HTERT RPE-1 (cell line): Measurements from ENCODE around the gene DPM1.

Source experiments
- in situ Hi-C: fragments of 300-500 bp; cut with MboI; formaldehyde crosslinking; loops from 4 replicates; pipeline ENCODE4 v1.14.3; 2020; ENCODE audit warnings: low sequenced_read_pairs

Gene DPM1

DNA sequence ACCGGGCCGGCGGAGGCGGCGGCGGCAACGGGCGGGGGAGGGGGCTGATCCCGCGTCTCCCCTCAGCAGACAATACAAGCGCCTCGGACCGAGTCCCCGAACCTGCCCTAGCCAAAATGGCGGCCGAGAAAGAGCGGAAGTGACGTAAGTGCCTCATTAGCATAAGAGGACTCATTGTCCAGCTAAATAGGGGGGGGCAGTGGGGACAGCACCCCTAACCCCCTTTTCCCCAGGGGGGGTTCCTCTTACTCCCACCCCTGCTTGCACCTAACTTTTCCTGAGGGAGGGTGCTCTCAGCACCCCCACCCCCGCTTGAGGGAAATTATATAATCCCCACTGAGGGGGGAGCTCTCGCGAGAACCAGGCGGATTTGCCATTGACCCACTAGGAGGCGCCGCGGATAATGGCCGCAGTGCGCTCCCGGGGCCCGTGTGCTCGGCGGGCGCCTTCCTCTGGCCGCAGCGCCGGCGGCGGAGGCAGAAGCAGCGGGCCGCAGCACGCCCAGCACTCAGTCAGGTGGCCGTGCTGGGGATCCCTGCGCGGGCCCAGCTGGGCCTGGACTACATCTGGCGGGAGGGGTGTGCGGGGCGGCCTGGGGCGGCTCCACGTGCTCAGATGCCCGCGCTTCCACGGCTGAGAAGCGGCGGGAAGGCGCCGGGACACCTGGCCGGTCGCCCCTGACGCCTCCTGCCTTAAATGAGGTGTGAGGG lies 26.9 kb downstream of the DPM1 start, which contains the start of gene ADNP:
ADNP (minus strand) TSS at position 132 of the 710 bp plus-strand sequence. CDS start 27,441 bp downstream, outside the sequence.
- in situ Hi-C loops: no loop called here

DNA sequence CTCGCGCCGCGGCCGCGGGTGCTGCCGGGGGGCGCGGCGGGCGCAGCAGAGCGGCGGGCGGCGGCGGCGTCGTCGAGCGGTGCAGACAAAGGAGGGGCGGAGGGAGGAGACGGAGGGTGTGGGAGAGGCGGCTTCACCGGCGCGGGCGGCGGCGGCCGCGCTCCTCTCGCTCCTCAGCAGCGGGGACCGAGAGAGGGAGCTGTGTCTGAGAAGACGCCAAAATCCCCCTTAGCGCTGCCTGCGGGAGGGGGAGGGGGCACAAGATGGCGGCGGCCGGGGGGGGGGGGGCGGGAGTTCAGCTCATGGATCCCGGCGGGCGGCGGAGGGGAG lies 27.4 kb downstream of the DPM1 start:
- in situ Hi-C loops: no loop called here

DNA sequence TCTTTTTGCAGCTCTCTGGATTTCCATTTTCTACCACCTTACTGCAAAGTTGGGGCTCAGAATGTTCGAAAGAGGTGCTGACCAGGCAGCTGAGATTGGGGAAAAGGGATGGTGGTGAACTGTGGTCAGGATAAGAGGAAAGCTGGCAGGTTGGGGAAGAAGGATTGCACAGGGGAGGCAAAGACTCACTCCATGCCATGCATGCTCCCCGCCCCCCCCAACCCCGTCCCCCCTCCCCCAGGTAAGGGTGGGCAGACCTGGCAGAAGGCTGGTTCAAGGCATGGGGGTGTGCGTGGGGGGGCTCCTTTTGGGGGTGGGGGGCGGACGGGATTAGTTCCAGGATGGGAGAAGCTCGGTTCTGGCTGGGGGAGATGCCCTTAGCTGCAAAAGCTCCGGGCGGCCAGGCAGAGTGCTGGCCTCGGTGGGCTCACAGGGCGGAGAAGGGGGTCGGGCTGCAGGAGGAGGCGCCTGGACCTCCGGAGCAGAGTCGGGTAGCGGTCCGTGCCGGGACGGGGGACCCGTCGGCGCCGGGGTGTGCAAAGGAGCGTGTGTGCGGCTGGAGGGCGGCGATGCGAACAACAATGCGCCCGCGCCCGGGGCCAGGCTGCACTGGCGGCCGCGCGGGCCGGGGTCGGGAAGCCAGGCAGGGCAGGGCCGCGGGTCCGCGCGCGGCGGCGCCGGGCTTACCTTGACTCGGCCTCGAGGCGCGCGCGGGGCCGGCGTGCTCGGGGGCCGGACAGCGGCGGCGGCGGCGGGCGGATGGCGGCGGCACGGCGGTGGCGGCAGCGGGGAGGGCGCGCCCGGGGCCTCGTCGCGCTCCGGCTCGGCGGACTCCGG lies 28.0 kb downstream of the DPM1 start:
- in situ Hi-C loops: no loop called here

DNA sequence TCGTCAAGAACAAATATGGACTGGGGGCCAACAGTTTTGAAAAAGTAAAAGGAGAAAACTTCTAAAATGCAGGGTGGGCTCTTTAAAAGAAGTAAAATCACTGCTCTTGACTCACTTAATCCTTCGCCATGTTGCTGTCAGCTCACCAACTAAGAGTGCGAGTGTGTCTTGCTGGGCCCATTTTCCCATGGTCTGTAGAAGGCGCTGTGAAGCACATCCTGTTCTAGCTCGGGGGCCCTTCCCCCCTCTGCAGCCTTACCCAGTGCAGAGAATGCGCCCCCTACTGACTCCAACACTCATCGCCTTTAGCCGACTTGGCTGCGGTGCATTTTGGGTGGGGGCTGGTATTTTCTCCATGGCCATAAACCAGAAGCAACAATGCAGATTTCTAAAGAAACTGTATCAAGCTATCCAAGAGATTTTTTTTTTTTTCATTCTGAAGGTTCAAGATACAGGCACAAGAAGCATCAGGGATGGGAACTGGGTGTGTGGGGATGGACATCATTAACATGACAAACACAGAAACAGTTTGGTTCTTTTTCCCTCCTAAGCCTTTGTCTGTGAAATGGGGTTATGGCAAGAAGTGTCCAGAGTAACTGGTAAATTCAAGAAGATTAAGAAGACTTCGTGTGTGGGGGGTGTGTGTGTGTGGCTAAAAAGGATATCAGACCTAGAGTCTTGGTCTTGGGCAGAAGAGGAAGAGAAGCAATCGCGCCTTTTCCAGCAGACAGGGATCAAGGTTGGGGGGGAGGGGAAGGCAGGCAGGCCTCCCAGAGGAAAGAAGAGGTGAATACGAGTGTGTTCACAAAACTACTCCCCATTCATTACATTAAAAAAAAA lies 28.8 kb downstream of the DPM1 start:
- in situ Hi-C loops: no loop called here

DNA sequence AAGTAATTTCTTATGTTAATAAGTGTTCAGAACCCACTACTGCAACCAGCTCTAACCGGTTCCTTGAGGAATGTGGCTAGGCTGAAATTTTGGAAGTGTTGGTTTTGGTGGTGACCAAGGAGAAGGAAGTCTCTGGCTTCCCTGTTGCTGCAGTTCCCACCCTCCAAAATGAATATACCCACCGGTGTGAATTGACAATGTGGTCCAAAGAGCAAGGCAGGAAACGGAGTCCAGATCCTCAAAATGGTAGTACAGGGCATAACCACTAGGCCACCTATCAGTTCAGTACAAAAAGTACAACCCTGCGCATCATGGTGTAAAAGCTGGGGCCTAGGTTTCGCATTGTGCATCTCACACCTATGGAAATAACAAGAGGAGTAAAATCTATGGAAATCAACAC lies 29.9 kb downstream of the DPM1 start:
- in situ Hi-C loops: no loop called here

DNA sequence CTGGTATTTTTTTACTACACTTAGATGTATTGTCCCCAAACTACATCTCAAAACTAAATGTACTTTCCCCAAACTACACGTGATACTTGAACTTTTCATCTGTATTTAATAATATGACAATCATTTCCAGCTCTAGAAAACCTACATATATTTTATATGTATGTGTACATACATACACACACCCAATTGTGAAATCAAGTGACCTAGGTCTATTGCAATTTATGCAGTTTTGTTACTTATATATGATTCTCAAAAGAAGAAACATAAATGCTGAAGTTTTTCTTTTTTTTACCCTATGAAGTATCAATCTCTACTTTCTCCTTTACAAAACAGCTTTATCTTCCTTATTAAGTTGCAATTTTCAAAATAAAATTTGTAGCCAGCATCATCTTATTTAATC lies 31.8 kb downstream of the DPM1 start:
- in situ Hi-C loops: no loop called here

DNA sequence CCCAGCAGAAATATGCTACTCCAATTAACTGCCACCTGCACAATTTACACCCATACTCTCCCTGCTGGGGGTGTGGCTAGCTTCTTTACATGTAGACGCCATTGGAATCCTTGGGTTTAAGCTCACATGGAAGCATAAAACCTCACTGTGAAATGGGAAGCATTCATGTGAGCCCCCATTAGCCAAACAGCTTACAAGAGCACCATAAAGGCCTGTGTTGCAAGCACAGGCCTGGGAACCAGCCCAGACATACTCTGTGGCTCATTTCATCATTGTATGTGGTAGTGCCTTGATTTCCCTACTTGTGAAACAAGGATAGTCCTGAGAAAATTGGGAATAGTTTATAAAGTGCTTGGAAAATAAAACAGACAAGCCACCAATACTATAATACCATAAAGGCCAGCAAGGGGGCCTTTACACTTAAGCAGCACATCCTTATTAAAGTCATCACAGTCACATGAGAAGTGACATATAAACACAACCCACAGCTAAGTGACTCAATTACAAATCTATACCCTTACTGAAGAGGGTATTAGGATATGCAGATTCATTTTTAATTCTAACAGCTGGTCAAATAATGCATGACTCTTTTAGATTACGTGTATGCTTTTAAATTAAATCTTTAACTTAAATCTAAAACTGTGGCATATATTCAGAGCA lies 33.9 kb downstream of the DPM1 start:
- in situ Hi-C loops: no loop called here

DNA sequence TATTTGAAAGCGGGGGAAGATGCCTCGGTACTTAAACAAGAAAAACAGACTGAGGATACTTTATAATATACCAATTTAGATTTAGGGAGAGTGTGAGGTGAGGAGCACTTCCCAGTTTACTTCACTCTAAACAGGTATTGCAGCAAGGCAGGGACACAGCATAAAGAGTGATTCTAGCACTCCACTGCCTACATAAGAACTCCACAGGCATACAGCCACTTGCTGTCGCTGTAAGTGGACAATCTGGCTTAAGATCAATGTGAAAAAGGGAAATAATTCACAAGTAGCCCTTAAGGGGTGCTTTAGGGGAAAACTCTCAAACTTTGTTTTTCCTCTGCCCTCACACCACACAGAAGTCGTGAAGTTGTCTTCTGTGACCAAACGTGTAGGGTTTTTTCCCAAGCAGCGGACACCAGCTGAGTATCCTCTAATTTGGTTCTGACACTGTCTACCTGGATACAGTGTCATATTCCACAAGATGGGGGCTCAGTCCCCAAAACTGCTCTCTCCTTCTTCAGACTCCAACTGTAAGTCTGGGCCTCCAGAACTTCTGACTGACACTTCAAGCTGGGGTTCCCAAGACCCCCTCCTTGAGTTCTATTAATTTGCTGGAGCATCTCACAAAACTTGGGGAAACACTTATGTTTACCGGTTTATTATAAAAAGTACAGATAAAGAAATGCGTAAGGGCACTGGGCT lies 36.4 kb downstream of the DPM1 start:
- in situ Hi-C loops: no loop called here

DNA sequence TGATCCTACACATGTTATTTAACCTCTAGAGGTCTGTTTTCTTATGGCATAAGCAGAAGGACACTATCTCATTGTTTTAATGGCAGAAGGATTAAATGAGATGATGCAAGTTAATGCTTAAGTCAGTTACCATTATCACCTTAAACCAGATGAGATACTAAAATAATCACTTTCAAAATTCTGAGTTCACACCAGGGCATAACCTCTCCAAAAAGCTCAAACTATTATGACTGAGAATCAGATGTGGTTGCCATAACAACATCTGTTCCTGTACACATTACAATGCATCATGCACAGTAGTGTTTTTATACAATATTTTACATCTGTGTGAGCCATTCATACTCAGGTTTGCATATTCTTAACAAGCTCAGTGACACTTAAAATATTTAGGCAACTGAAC lies 37.3 kb downstream of the DPM1 start:
- in situ Hi-C loops: no loop called here

DNA sequence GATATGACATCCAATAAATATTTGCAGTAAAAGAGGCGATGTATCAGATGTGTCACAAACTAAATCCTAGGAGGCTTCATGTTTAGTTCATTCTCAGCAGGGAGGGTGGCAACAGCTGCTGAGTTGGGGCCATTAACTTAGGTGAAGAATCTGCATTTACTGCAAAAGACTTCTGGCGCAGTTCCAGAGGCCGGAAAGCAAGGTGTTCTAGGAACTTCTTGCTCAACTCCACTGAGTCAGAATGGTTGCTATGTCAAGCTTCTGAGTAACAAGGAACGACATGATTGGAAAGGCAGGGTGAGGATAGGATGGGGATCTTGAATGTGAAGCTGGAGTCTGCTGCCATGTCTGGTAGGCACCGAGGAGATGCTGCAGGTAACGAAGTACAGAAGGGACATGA lies 38.8 kb downstream of the DPM1 start:
- in situ Hi-C loops: no loop called here

DNA sequence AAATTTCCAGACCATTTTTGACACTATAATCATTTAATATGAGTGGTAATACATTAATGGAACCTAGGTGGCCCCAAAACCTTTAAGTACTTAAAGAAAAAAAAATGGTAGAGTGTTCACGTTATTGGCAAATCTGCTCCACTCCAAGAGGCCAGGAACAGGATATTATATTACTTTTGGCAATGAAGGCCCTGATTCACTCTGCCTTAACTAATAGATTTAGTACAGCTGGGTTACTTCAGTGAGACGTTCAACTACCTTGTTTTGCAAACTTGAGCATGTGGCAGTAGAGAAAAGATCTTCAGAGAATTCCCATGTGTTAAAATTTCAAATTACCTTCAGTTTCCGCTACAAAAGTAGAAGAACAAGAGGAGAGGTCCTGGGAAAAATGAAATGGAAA lies 39.9 kb downstream of the DPM1 start:
- in situ Hi-C loops: no loop called here

DNA sequence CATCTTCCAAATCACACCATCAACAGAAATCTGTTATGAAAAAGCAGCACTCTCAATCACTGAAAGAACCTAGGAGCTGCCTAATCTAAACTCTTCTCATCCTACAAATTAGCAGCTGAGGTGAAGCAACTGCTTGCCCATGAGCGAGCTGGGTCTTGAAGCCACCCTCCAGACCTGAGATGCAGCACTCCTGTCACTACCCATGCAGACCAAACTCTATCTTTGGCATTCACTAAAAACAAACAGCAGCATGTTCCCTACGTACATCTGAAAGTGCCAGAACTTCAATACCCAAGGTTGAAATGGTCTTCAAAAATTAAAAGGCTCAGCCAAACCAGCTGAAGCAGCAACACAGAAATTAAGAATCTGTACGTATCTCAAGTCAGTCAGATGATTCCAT lies 41.4 kb downstream of the DPM1 start:
- in situ Hi-C loops: no loop called here

DNA sequence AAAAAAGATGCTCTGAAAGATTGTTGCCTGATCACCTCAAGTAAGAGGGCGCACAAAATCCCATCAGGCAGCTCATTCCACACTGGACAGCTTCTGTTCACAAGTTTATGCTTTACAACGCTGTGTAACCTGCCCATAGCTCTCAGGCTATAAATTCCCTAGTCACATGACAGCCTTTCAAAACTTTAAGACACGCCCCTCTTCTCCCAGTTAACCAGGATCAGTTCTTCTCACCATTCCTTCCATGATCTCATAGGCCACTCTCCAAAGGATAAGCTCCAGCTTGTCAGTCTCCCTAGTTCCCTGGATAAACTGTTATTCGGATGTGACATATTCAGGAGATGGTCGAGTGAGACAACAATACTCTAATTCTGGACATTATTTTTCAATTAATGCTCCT lies 42.1 kb downstream of the DPM1 start:
- in situ Hi-C loops: no loop called here

DNA sequence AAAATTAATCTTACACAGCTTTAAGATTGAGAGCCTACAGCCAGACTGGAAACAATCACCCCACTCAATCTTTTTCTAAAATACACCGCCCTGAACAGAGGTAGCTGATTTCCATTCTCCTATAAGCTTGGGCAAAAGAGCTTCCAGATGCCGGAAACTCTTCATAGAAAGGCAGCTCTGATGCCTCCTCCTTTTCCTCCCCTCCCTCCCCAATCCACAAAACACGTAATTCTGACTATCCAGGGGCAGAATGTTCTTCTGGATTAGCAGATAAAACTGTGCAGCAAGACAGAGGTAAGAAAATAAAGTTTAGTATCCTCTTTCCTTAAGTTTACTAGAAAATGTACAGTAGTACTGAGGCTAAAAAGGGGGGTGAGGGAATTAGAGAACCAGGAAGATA lies 42.9 kb downstream of the DPM1 start:
- in situ Hi-C loops: no loop called here

DNA sequence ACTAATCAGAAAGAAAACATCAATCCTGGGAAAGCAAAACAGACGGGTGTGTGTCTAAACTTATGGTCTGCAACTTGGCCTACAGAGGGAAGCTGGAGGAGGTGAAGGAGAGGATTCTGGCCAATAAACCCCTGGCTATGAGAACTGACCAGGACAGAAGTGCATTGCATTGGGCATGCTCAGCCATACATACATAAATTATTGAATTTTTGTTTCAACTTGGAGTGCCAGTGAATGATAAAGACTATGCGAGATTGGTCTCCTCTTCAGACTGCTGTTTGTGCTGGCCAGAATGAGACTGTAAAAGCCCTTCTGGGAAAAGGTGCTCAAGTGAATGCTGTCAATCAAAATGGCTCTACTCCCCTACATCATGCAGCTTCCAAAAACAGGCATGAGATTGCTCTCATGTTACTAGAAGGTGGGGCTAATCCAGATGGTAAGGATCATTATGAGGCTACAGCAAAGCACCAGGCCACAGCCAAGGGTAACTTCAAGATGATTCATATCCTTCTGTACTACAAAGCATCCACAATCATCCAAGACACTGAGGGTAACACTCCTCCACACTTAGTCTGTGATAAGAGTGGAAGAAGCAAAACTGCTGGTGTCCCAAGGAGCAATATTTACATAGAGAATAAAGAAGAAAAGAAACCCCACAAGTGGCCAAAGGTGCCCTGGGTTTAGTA lies 44.5 kb downstream of the DPM1 start:
- in situ Hi-C loops: no loop called here

DNA sequence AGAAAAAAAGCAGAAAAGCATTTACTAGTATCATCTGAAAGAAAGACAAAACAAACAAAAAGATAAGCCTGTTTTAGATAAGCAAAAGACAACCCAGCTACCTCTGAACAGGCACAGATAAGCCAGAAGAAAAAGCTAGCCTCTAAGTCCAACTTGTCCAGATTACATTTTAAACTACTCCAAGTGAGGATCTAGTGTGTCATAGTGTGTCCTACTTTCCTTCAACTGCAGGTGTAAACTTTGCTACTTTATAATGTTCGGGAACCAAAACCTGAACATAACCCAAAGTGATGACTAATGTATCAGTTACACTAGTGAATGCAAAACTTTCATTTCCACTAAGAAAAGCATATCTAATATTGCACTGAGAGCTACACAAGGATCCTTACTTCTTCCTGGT lies 46.6 kb downstream of the DPM1 start:
- in situ Hi-C loops: no loop called here

DNA sequence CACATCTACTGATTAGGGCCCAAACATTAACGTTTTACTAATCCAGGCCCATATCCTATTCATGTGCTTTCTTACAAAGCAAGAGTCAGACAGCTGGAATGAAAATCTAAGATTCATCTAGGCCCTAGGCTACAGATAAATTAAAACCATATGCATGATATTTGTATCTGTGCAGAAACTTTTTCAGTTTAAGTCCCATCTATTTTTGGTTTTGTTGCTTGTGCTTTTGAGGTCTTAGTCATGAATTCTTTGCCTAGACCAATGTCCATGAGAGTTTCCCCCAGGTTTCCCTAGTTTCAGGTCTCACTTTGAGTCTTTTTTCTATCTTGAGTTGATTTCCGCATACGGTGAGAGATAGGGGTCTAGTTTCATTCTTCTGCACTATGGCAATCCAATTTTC lies 47.3 kb downstream of the DPM1 start:
- in situ Hi-C loops: no loop called here

DNA sequence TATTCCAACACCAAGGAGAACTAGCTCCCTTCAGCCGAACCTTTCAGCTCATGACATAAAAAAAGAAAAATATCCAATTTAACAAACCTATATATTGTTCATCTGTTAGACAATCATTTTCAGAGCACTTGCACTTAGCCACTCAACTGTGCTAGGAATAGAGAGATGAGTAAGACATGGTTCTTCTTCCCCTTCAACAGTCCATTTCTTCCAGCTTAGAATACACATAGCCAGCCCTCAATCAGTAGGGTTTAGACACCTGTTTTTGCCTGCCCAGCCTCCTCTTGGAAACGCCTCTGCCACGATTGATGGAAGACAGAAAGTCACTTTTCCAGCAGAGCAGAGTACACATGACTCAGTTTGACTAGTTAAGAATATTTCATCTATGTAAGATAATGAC lies 48.9 kb downstream of the DPM1 start:
- in situ Hi-C loops: no loop called here

DNA sequence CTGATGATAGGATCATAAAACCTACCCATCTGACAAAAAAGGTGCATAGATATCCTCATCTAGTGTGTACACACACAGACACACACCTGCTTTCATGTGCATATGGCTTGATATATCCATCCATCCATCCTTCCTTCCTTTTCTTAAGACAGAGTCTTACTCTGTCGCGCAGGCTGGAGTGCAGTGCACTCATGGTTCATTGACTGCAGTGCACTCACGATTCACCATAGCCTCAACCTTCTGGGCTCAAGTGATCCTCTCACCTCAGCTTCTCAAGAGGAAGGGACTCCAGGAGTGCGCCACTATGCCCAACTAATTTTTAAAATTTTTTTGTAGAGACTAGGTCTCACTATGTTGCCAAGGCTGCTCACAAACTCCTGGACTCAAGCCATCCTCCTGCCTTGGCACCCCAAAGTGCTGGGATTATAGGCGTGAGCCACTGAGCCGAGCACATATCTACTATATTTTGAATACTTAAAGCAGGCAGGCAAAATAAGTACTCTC lies 54.2 kb downstream of the DPM1 start:
- in situ Hi-C loops: no loop called here
